ENCODE measurements around the gene OFD1. TPM values are rescaled to one million over a fixed set of nuclear protein-coding genes. Genes with fewer than 3 reads are reported as not detected.

The OFD1 gene
- total RNA-seq, 1 donor from 2014 or later: 65.4 TPM

DNA sequence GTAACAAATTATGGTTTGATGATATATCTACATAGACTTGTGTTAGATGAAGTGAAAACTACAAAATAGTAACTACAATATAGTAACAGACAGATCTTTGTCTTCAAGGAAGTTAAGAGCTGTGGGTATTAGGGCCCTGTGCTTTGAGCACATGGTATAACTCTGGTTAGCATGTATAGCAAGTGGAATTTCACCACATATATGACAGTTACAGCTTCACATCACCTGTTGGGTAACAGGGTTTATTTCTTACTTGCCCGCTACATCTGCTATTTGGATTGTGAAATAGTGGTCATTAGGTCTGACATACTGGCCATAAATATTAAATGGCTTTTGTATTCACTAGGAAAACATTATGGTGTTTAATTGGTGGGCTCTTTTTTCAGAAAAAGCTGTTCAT, 20.2 kb downstream of the OFD1 start:
- H3K4me3 Mint-ChIP-seq (ENCODE audit: low read depth): no peak overlapping the region
- no peak for DNase-seq (ENCODE audit: low spot score, unreplicated experiment)
- H3K9me3 Mint-ChIP-seq (ENCODE audit: low read depth): no peaks in the 10 kb centered on the region
- H3K36me3 Mint-ChIP-seq (ENCODE audit: insufficient read depth): peaks cover 13% of the 10 kb centered on the region
- peaks cover 1% of the 10 kb centered on the region for H3K4me1 Mint-ChIP-seq (ENCODE audit: low read depth)
- no peak overlapping the region for H3K27ac Mint-ChIP-seq
- H3K27me3 Mint-ChIP-seq: no peaks in the 10 kb centered on the region
- no peak for TF ChIP-seq CTCF (IDR thresholded peaks at IDR 0.05; ENCODE audit: unreplicated experiment)

DNA sequence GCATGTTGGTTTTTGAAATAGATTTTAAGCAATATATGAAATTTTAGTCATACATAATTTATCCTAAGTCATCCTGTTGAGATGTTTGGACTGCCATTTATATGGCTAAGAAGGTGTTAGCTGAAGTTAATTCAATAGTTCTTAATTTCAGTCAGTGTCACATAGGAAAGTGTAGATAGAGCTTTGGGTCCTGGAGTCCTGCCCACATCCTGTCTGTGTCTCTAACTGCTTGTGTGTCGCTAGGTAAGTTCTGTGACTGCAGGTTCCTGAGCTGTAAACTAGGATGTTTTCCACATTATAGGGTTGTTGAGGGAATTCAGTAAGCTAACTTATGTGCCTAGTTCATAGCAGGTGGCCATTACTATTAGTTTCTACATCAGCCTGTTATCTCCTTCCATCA, 20.7 kb downstream of the OFD1 start:
- no peaks in the 10 kb centered on the region for H3K9me3 Mint-ChIP-seq (ENCODE audit: low read depth)
- peaks cover 1% of the 10 kb centered on the region for H3K4me1 Mint-ChIP-seq (ENCODE audit: low read depth)
- DNase-seq (ENCODE audit: low spot score, unreplicated experiment): no peak
- H3K27me3 Mint-ChIP-seq: no peaks in the 10 kb centered on the region
- TF ChIP-seq CTCF (IDR thresholded peaks at IDR 0.05; ENCODE audit: unreplicated experiment): no peak
- H3K4me3 Mint-ChIP-seq (ENCODE audit: low read depth): no peak overlapping the region
- H3K27ac Mint-ChIP-seq: no peak overlapping the region
- peaks cover 15% of the 10 kb centered on the region for H3K36me3 Mint-ChIP-seq (ENCODE audit: insufficient read depth)

DNA sequence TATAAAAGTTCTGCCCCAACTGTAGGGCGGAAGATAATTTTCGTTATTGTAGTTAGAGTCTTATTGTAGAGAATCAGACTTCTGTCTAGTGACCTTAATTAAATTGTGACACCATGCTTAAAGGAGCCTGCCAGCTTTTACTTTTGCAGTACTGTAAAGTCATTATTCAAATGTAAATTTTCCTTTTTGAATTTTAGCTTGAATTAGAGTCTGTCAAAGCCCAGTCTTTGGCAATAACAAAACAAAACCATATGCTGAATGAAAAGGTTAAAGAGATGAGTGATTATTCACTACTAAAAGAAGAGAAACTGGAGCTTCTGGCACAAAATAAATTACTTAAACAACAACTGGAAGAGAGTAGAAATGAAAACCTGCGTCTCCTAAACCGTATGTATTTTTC, 21.8 kb downstream of the OFD1 start:
- Mint-ChIP-seq H3K27me3 (no peaks in the 10 kb centered on the region), H3K27ac (no peak overlapping the region), H3K4me3 (ENCODE audit: low read depth) (no peak overlapping the region), H3K36me3 (ENCODE audit: insufficient read depth) (peaks cover 17% of the 10 kb centered on the region), H3K4me1 (ENCODE audit: low read depth) (no peaks in the 10 kb centered on the region), H3K9me3 (ENCODE audit: low read depth) (no peaks in the 10 kb centered on the region)
- DNase-seq (ENCODE audit: low spot score, unreplicated experiment): no peak
- TF ChIP-seq CTCF (IDR thresholded peaks at IDR 0.05; ENCODE audit: unreplicated experiment): no peak

DNA sequence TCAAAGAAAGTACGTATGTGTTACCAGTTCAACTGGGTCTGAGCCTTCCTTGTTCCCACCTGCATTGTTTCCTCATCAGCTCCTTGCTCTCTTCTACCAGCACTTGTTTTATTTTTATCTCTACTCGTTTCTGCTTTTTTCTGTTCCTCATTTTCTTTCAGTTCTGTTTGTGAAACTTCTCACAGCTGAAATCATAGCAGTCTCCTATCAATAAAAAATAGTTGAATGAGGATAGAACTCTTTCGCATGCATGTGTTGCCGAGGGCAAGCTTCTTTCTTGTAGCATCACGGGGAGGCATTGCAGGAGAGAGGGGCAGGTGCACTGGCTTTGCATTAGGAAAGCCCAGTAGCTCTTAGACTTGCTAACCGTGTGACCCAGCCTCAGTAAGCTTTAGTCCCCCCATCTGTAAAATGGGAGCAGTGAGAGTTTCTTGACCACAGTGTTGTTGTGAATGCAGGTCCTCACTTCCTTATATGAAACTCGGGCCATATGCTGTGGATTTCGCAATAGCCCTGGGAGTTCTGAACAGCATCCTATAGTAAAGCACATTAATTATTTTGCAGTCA, 24.7 kb downstream of the OFD1 start:
- Mint-ChIP-seq H3K4me3 (ENCODE audit: low read depth) (no peak overlapping the region), H3K36me3 (ENCODE audit: insufficient read depth) (peaks cover 12% of the 10 kb centered on the region), H3K27me3 (no peaks in the 10 kb centered on the region), H3K9me3 (ENCODE audit: low read depth) (no peaks in the 10 kb centered on the region), H3K27ac (no peak overlapping the region), H3K4me1 (ENCODE audit: low read depth) (peaks cover 3% of the 10 kb centered on the region)
- DNase-seq (ENCODE audit: low spot score, unreplicated experiment): no peak
- no peak for TF ChIP-seq CTCF (IDR thresholded peaks at IDR 0.05; ENCODE audit: unreplicated experiment)

- H3K27ac Mint-ChIP-seq: no peak overlapping the region
- no peak for TF ChIP-seq CTCF (IDR thresholded peaks at IDR 0.05; ENCODE audit: unreplicated experiment)
- H3K9me3 Mint-ChIP-seq (ENCODE audit: low read depth): no peaks in the 10 kb centered on the region
- DNase-seq (ENCODE audit: low spot score, unreplicated experiment): no peak
- peaks cover 12% of the 10 kb centered on the region for H3K36me3 Mint-ChIP-seq (ENCODE audit: insufficient read depth)
- H3K27me3 Mint-ChIP-seq: no peaks in the 10 kb centered on the region
- H3K4me1 Mint-ChIP-seq (ENCODE audit: low read depth): peaks cover 3% of the 10 kb centered on the region
- H3K4me3 Mint-ChIP-seq (ENCODE audit: low read depth): no peak overlapping the region
Measured at GRCh38 chrX:13760426-13760825, 25.9 kb downstream of the OFD1 start.

Measured in progenitor cell of endocrine pancreas (in vitro differentiated cells).